ENCODE measurements around the gene DNAJB13. TPM values are rescaled to one million over a fixed set of nuclear protein-coding genes. Genes with fewer than 3 reads are reported as not detected.

Gene DNAJB13
- total RNA-seq, 1 experiment from 2014 or later: not detected

- Histone ChIP-seq H3K14ac (ENCODE audit: insufficient read depth, low read length) (no peak overlapping the region), H4K20me1 (ENCODE audit: control insufficient read depth, insufficient read depth, insufficient read length) (no peaks in the 10 kb centered on the region), H2BK120ac (ENCODE audit: low read depth, low read length, poor library complexity, severe bottlenecking) (no peak overlapping the region), H2BK15ac (ENCODE audit: low read depth, low read length) (no peak overlapping the region), H2AK5ac (ENCODE audit: insufficient read length, low read length) (no peak overlapping the region), H3K23ac (ENCODE audit: insufficient read length, low read depth, low read length) (no peak overlapping the region), H3K23me2 (ENCODE audit: insufficient read length, low read depth, low read length, poor library complexity, severe bottlenecking) (no peaks in the 10 kb centered on the region), H3K9ac (ENCODE audit: extremely low read depth, insufficient read length, low read length) (no peak overlapping the region), H2BK5ac (ENCODE audit: insufficient read length, low read length) (no peak overlapping the region), H4K91ac (ENCODE audit: insufficient read length, low read depth, low read length) (no peak overlapping the region), H4K8ac (replicated peaks; ENCODE audit: insufficient read length, low read depth, low read length) (no peak overlapping the region), H3T11ph (ENCODE audit: low read length) (no peak overlapping the region), H3K4ac (ENCODE audit: low read depth, low read length) (no peak overlapping the region), H3K79me2 (ENCODE audit: insufficient read depth, low read length) (no peaks in the 10 kb centered on the region), H3K4me1 (ENCODE audit: insufficient read depth, low read length) (no peaks in the 10 kb centered on the region), H3K27me3 (ENCODE audit: insufficient read depth, low read length) (no peaks in the 10 kb centered on the region), H4K5ac (ENCODE audit: insufficient read length, low read depth, low read length) (no peak overlapping the region), H2BK12ac (ENCODE audit: insufficient read length, low read depth, low read length) (no peak overlapping the region), H3K9me3 (ENCODE audit: control insufficient read depth, low read depth, low read length) (no peaks in the 10 kb centered on the region), H3K18ac (ENCODE audit: insufficient read length, low read depth, low read length) (no peak overlapping the region), H3K56ac (ENCODE audit: insufficient read length, low read depth, low read length) (no peak overlapping the region), H2BK20ac (ENCODE audit: low read depth, low read length, poor library complexity, severe bottlenecking) (no peak overlapping the region), H2AFZ (ENCODE audit: low read length) (no peak overlapping the region), H3K27ac (ENCODE audit: insufficient read length, low read depth, low read length) (no peak overlapping the region), H3K79me1 (ENCODE audit: insufficient read depth, low read depth, low read length, poor library complexity, severe bottlenecking) (no peaks in the 10 kb centered on the region), H3K4me2 (ENCODE audit: insufficient read depth, insufficient read length, low read length) (no peak overlapping the region)
- no peaks in the 10 kb centered on the region for H3K9me3 Mint-ChIP-seq
- peak overlapping the region in 1 of 3 experiments; percentile 52; a peak in 1 of 7 replicates for H3K27ac Mint-ChIP-seq
- no peak for DNase-seq
- no peaks in the 10 kb centered on the region for H3K4me1 Mint-ChIP-seq
- no peak overlapping the region for H3K4me3 Mint-ChIP-seq
- WGBS (ENCODE audit: extremely low coverage, insufficient read length, low lambda C conversion rate): no CpG with 5 or more reads among the region's 4 CpGs
- peaks cover 2 to 37% (median 34%) of the 10 kb centered on the region in 3 experiments; a peak in 6 of 7 replicates for H3K36me3 Mint-ChIP-seq (ENCODE audit: insufficient read depth in 1 of 3, low read depth in 3 of 3)
- TF ChIP-seq CTCF (conservative IDR thresholded peaks at IDR 0.05): no peak
- H3K27me3 Mint-ChIP-seq (ENCODE audit: low read depth): no peaks in the 10 kb centered on the region
Measured at GRCh38 chr11:73921180-73921579, 29.6 kb upstream of the DNAJB13 start.

Measured in H9 (cell line).